GM18502 (cell line): ENCODE data around the gene VARS2.
"Not testable (repeated sequence)": the region's sequence is repeated elsewhere in the genome, so short reads cannot be mapped to it uniquely, and the experiment has no call there.

Source experiments
- ATAC-seq: cut with Tn5 transposase; IDR thresholded peaks from one replicate; pipeline ENCODE4 v1.9.1; 2021; ENCODE audit warnings: mild to moderate bottlenecking; ENCODE audit not compliant: unreplicated experiment, poor library complexity

Gene VARS2

GRCh38 chr6:30922447-30922852 lies 8.4 kb downstream of the VARS2 start:
- no peak for ATAC-seq

GRCh38 chr6:30924040-30924627 lies 10.1 kb downstream of the VARS2 start:
- not testable (repeated sequence) for ATAC-seq

GRCh38 chr6:30926644-30927043 lies 12.6 kb downstream of the VARS2 start:
- no peak for ATAC-seq

GRCh38 chr6:30927080-30927479 lies 13.0 kb downstream of the VARS2 start:
- ATAC-seq, result not testable (repeated sequence)

- no peak for ATAC-seq
Observed at GRCh38 chr6:30928677-30929076, 14.6 kb downstream of the VARS2 start.

- ATAC-seq, result no peak
Observed at GRCh38 chr6:30930506-30930905, 16.5 kb downstream of the VARS2 start.

- ATAC-seq, result no peak
Observed at GRCh38 chr6:30931272-30931671, 17.2 kb downstream of the VARS2 start.

GRCh38 chr6:30931969-30932645 lies 18.1 kb downstream of the VARS2 start, which contains the start of gene SFTA2:
Gene SFTA2 (minus strand): TSS chr6:30932170. CDS start chr6:30932096, 74 bp downstream.
- ATAC-seq, result no peak

- no peak for ATAC-seq
Observed at GRCh38 chr6:30932665-30933365, 18.8 kb downstream of the VARS2 start.

GRCh38 chr6:30935018-30935417 lies 21.0 kb downstream of the VARS2 start:
- no peak for ATAC-seq

- no peak for ATAC-seq
Observed at GRCh38 chr6:30937265-30937664, 23.2 kb downstream of the VARS2 start.

- ATAC-seq, result no peak
Observed at GRCh38 chr6:30938730-30939129, 24.7 kb downstream of the VARS2 start.

GRCh38 chr6:30939473-30939872 lies 25.4 kb downstream of the VARS2 start:
- ATAC-seq, result no peak

- ATAC-seq, result no peak
Observed at GRCh38 chr6:30940361-30940986, 26.4 kb downstream of the VARS2 start, which contains the start of gene MUCL3. Gene MUCL3 (plus strand): TSS chr6:30940973. CDS start chr6:30941000, 27 bp downstream.

GRCh38 chr6:30942338-30943060 lies 28.5 kb downstream of the VARS2 start:
- no peak for ATAC-seq

- no peak for ATAC-seq
Observed at GRCh38 chr6:30944051-30944450, 30.0 kb downstream of the VARS2 start.

- ATAC-seq, result no peak
Observed at GRCh38 chr6:30945281-30945680, 31.2 kb downstream of the VARS2 start.

- no peak for ATAC-seq
Observed at GRCh38 chr6:30947231-30947630, 33.2 kb downstream of the VARS2 start.

- ATAC-seq, result no peak
Observed at GRCh38 chr6:30948811-30949210, 34.8 kb downstream of the VARS2 start.

- ATAC-seq, result no peak
Observed at GRCh38 chr6:30951907-30952469, 38.0 kb downstream of the VARS2 start.
